Spleen (tissue), 11 donors: Measurements from ENCODE around the gene CLDN6. TPM values are rescaled to one million over a fixed set of nuclear protein-coding genes. Genes with fewer than 3 reads are reported as not detected.

Experiments
- DNase-seq: peaks from one replicate; pipeline ENCODE4 v3.0.0-alpha.2; 2020
- H3K27ac ChIP-seq, 8 donors: fragments of 200-600 bp; sonication (generic) in 7 of 8; 1 replicate in 4 of 8; 2 replicates in 4 of 8; pipeline versions ENCODE4 v1.5.0 to v1.8.0; 2016 to 2021; ENCODE audit warnings: inconsistent platforms in 4 of 8, mild to moderate bottlenecking in 4 of 8, moderate library complexity in 1 of 8
- H3K27me3 ChIP-seq, 7 donors: fragments of 200-600 bp; sonication (generic) in 6 of 7; replicated peaks in 1 of 7; 1 replicate in 4 of 7; 2 replicates in 3 of 7; pipeline versions ENCODE4 v1.5.0 to v1.8.0; 2016 to 2021; ENCODE audit warnings: inconsistent platforms in 3 of 7, mild to moderate bottlenecking in 1 of 7
- H3K36me3 ChIP-seq, 6 donors: fragments of 200-600 bp; sonication (generic) in 5 of 6; 1 replicate in 4 of 6; 2 replicates in 2 of 6; pipeline versions ENCODE4 v1.5.0 to v1.8.0; 2016 to 2021; ENCODE audit warnings: inconsistent platforms in 2 of 6
- H3K4me1 ChIP-seq, 6 donors: fragments of 200-600 bp; sonication (generic) in 5 of 6; 1 replicate in 3 of 6; 2 replicates in 3 of 6; pipeline versions ENCODE4 v1.5.0 to v1.8.0; 2016 to 2021; ENCODE audit warnings: inconsistent platforms in 3 of 6
- H3K4me3 ChIP-seq, 8 donors: fragments of 200-600 bp; sonication (generic) in 7 of 8; 1 replicate in 4 of 8; 2 replicates in 4 of 8; pipeline versions ENCODE4 v1.5.0 to v1.8.0; 2016 to 2021; ENCODE audit warnings: inconsistent platforms in 4 of 8, mild to moderate bottlenecking in 4 of 8, moderate library complexity in 2 of 8
- H3K9me3 ChIP-seq, 8 donors: fragments of 200-600 bp; sonication (generic) in 7 of 8; 1 replicate in 4 of 8; 2 replicates in 4 of 8; pipeline versions ENCODE4 v1.5.0 to v1.8.0; 2016 to 2021; ENCODE audit warnings: inconsistent platforms in 4 of 8
- CTCF ChIP-seq, 11 experiments: fragments of 200-600 bp in 7 of 11; fragments of 450-650 bp in 4 of 11; sonication (generic) in 4 of 11; IDR thresholded peaks in 8 of 11; conservative IDR thresholded peaks in 3 of 11; 1 replicate in 7 of 11; 2 replicates in 4 of 11; pipeline versions ENCODE4 v1.4.0 to v1.8.0; 2016 to 2021; ENCODE audit warnings: antibody characterized with exemption in 11 of 11, inconsistent platforms in 4 of 11, mild to moderate bottlenecking in 1 of 11
- POLR2A ChIP-seq, 3 donors: fragments of 450-650 bp; IDR thresholded peaks; one replicate each; pipeline ENCODE4 v1.5.1; 2017; ENCODE audit warnings: antibody characterized with exemption in 3 of 3, mild to moderate bottlenecking in 1 of 3
- POLR2AphosphoS5 ChIP-seq, 3 donors: sonication (generic); formaldehyde crosslinking; IDR thresholded peaks; one replicate each; pipeline ENCODE4 v1.5.1; 2017; ENCODE audit warnings: antibody characterized with exemption in 3 of 3
- WGBS, 5 donors: extraction: QIAGEN DNeasy Blood & Tissue Kit in 3 of 5; methylation state at CpG; one replicate each; pipeline versions ENCODE4 v1.1.5 to v1.1.7; 2013 to 2018; 5-methylcytosine and 5-hydroxymethylcytosine counted together
- intact Hi-C: fragments of 100-400 bp; cut with DNase I; formaldehyde crosslinking; loops from one replicate; pipeline ENCODE4 v1.15.0; 2023; ENCODE audit warnings: low total_unique reads
- polyA plus RNA-seq, 3 donors: library from polyadenylated mRNA; stranded (reverse); fragments of 200-250 nt; gene quantifications; one replicate each; pipeline ENCODE4 v1.2.1, GENCODE V29; 2013
- total RNA-seq, 7 donors: library from RNA; depleted of rRNA in 3 of 7; stranded (reverse); fragments of >200 nt in 3 of 7; fragmentation: NEBNext Ultra II Directional in 4 of 7; extraction: Animal tissue kit (Norgen Biotek cat#: 25700) in 4 of 7; gene quantifications; one replicate each; pipeline versions ENCODE4 v1.1.0 to v1.2.1, GENCODE V29; 2016 to 2021
- donor health status: healthy with polysubstance abuse.
- donor health status: DM: no; HTN: no; CAD: no; lungs with moderate emphysema.
- donor health status: DM: no; HTN: no; CAD: no.
- donor health status: Bipolar disorder and iron deficiency.
- donor health status: healthy.
- donor health status: DM: no; HTN: no; CAD: no.
- donor health status: DM: yes; HTN: yes; CAD: no.

Gene CLDN6
- total and polyA plus RNA-seq, 10 donors = not detected

- Histone ChIP-seq H3K27ac (no peak overlapping the region), H3K9me3 (no peaks in the 10 kb centered on the region), H3K4me3 (no peak overlapping the region), H3K36me3 (no peaks in the 10 kb centered on the region), H3K27me3 (peaks cover 0 to 39% (median 0%) of the 10 kb centered on the region in 7 donors), H3K4me1 (peaks cover 0 to 19% (median 12%) of the 10 kb centered on the region in 6 donors)
- TF ChIP-seq POLR2A (IDR thresholded peaks at IDR 0.05) = no peak
- no peak for TF ChIP-seq CTCF (IDR thresholded peaks at IDR 0.05 in 8 of 11, conservative IDR thresholded peaks at IDR 0.05 in 3 of 11)
- TF ChIP-seq POLR2AphosphoS5 (IDR thresholded peaks at IDR 0.05) = no peak
- intact Hi-C loops = no loop called here
- WGBS, 5 donors = 76 to 92% (median 84%) methylated on average over 3 to 4 of the region's 4 CpGs
- DNase-seq = no peak
Measured at GRCh38 chr16:3000540-3000939, 17.4 kb downstream of the CLDN6 start.

GRCh38 chr16:2999929-3000328 lies 18.1 kb downstream of the CLDN6 start:
- peaks cover 0 to 36% (median 0%) of the 10 kb centered on the region in 7 donors for H3K27me3 ChIP-seq
- no peak overlapping the region for H3K27ac ChIP-seq
- no peak overlapping the region for H3K4me3 ChIP-seq
- intact Hi-C loops = no loop called here
- TF ChIP-seq CTCF (IDR thresholded peaks at IDR 0.05 in 8 of 11, conservative IDR thresholded peaks at IDR 0.05 in 3 of 11) (no peak), POLR2AphosphoS5 (IDR thresholded peaks at IDR 0.05) (no peak), POLR2A (IDR thresholded peaks at IDR 0.05) (no peak)
- H3K36me3 ChIP-seq = no peaks in the 10 kb centered on the region
- no peak for DNase-seq
- H3K9me3 ChIP-seq = no peaks in the 10 kb centered on the region
- peaks cover 0 to 13% (median 9%) of the 10 kb centered on the region in 6 donors for H3K4me1 ChIP-seq
- 77 to 87% (median 80%) methylated on average over 6 of the region's 6 CpGs for WGBS, 5 donors

GRCh38 chr16:2996298-2996697 lies 21.7 kb downstream of the CLDN6 start:
- no peak for DNase-seq
- no peaks in the 10 kb centered on the region for H3K9me3 ChIP-seq
- no peak overlapping the region for H3K4me3 ChIP-seq
- no peak for TF ChIP-seq CTCF (IDR thresholded peaks at IDR 0.05 in 8 of 11, conservative IDR thresholded peaks at IDR 0.05 in 3 of 11)
- TF ChIP-seq POLR2AphosphoS5 (IDR thresholded peaks at IDR 0.05) = no peak
- TF ChIP-seq POLR2A (IDR thresholded peaks at IDR 0.05) = no peak
- H3K36me3 ChIP-seq = no peaks in the 10 kb centered on the region
- no peaks in the 10 kb centered on the region for H3K4me1 ChIP-seq
- intact Hi-C loops = no loop called here
- peaks cover 0 to 31% (median 0%) of the 10 kb centered on the region in 7 donors for H3K27me3 ChIP-seq
- WGBS, 5 donors = 70 to 93% (median 84%) methylated on average over 8 to 13 of the region's 13 CpGs
- H3K27ac ChIP-seq = no peak overlapping the region

- WGBS, 5 donors = 83 to 92% (median 88%) methylated on average over 14 of the region's 14 CpGs
- no peak for DNase-seq
Measured at GRCh38 chr16:2992383-2993081, 25.5 kb downstream of the CLDN6 start.

More at GRCh38 chr16:2992383-2993081, 25.5 kb downstream of the CLDN6 start:
- H3K27me3 ChIP-seq = peaks cover 0 to 35% (median 3%) of the 10 kb centered on the region in 7 donors
- intact Hi-C loops = no loop called here
- no peak overlapping the region for H3K27ac ChIP-seq
- H3K4me1 ChIP-seq = no peaks in the 10 kb centered on the region
- H3K9me3 ChIP-seq = no peaks in the 10 kb centered on the region
- TF ChIP-seq POLR2AphosphoS5 (IDR thresholded peaks at IDR 0.05) (no peak), POLR2A (IDR thresholded peaks at IDR 0.05) (no peak), CTCF (IDR thresholded peaks at IDR 0.05 in 8 of 11, conservative IDR thresholded peaks at IDR 0.05 in 3 of 11) (no peak)
- no peak overlapping the region for H3K4me3 ChIP-seq
- H3K36me3 ChIP-seq = no peaks in the 10 kb centered on the region
